A549 (cell line): ENCODE results near the gene TRDMT1. TPM values are rescaled to one million over a fixed set of nuclear protein-coding genes. Genes with fewer than 3 reads are reported as not detected.
A peak's percentile ranks its signal among the peaks of the same experiment; 100 is the strongest.

ENCODE experiments used
- ATAC-seq, 2 experiments: fragments of 200-7000 bp in 1 of 2; fragments of >200 bp in 1 of 2; cut with Nextera tagmentation in 1 of 2; cut with Tn5 transposase in 1 of 2; 3 replicates each; pipeline versions ENCODE4 v1.8.0 to v1.9.1; 2018 to 2020; ENCODE audit warnings: mild to moderate bottlenecking in 1 of 2, moderate library complexity in 1 of 2
- CTCF ChIA-PET: fragments of 300-600 bp; sonication (Branson Sonifier 250); formaldehyde crosslinking; extraction: SDS; loops from one replicate; lab custom pipeline; 2021; ENCODE audit warnings: antibody characterized with exemption, inconsistent platforms; lab: Yijun Ruan, JAX
- POLR2A ChIA-PET: fragments of 350-600 bp; formaldehyde crosslinking; extraction: SDS; loops from one replicate; lab custom pipeline; 2021; ENCODE audit warnings: antibody characterized with exemption, inconsistent platforms; lab: Yijun Ruan, JAX
- DNase-seq, 2 experiments: peaks; one replicate each; pipeline versions ENCODE4 v3.0.0 to v3.0.0-alpha.2; 2011 to 2016; ENCODE audit warnings: low read depth in 1 of 2, low spot score in 1 of 2
- FAIRE-seq: peaks from 2 replicates; lab custom pipeline; 2011; peaks lifted over from hg19 to GRCh38; lab: Jason Lieb, UNC
- H3K27ac ChIP-seq, 2 experiments: fragments of >200 bp; sonication (Bioruptor Twin); formaldehyde crosslinking; 3 replicates each; pipeline ENCODE4 v1.5.1; 2016 to 2017
- H3K4me1 ChIP-seq: fragments of >200 bp; sonication (Bioruptor Twin); formaldehyde crosslinking; 3 replicates; pipeline ENCODE4 v1.6.1; 2016
- H3K4me2 ChIP-seq: fragments of >200 bp; sonication (Bioruptor Twin); formaldehyde crosslinking; 3 replicates; pipeline ENCODE4 v1.6.1; 2016
- H3K4me3 ChIP-seq: fragments of >200 bp; sonication (Bioruptor Twin); formaldehyde crosslinking; 3 replicates; pipeline ENCODE4 v1.5.1; 2016
- H3K9me3 ChIP-seq: fragments of >200 bp; sonication (Bioruptor Twin); formaldehyde crosslinking; 3 replicates; pipeline ENCODE4 v1.6.1; 2016
- CBX8 ChIP-seq: fragments of 200-600 bp; sonication (generic); IDR thresholded peaks from 2 replicates; pipeline ENCODE4 v1.6.1; 2016
- EHF ChIP-seq: fragments of 250-450 bp; sonication (Bioruptor Pico); IDR thresholded peaks from 2 replicates; pipeline ENCODE4 v1.5.0; 2020; ENCODE audit warnings: mild to moderate bottlenecking
- EHMT2 ChIP-seq: fragments of 200-600 bp; sonication (generic); IDR thresholded peaks from 2 replicates; pipeline ENCODE4 v1.6.1; 2016; ENCODE audit warnings: antibody characterized with exemption, low read depth, mild to moderate bottlenecking, moderate library complexity
- FOSL2 ChIP-seq, 2 experiments: fragments of 450-650 bp in 1 of 2; fragments of >200 bp in 1 of 2; sonication (Bioruptor Twin) in 1 of 2; formaldehyde crosslinking; IDR thresholded peaks; 2 replicates each; pipeline versions ENCODE4 v1.5.0 to v1.6.1; 2016 to 2020; ENCODE audit warnings: mild to moderate bottlenecking in 1 of 2, moderate library complexity in 1 of 2
- HOXA7 ChIP-seq: fragments of 250-450 bp; sonication (Bioruptor Pico); IDR thresholded peaks from 2 replicates; pipeline ENCODE4 v1.5.0; 2020; ENCODE audit warnings: mild to moderate bottlenecking, moderate library complexity
- KDM1A ChIP-seq: fragments of 200-600 bp; sonication (generic); IDR thresholded peaks from 2 replicates; pipeline ENCODE4 v1.6.1; 2016; ENCODE audit warnings: low read depth, mild to moderate bottlenecking
- KDM5A ChIP-seq: fragments of 200-600 bp; sonication (generic); IDR thresholded peaks from 2 replicates; pipeline ENCODE4 v1.6.1; 2016; ENCODE audit warnings: antibody characterized with exemption, mild to moderate bottlenecking
- POLR2A ChIP-seq: IDR thresholded peaks from 2 replicates; pipeline ENCODE4 v1.6.1; 2012; ENCODE audit warnings: mild to moderate bottlenecking, low read length
- POLR2AphosphoS2 ChIP-seq: conservative IDR thresholded peaks from 2 replicates; pipeline ENCODE4 v1.6.1; 2012; ENCODE audit warnings: low read length, improper control_type of control experiment, inconsistent platforms
- RNF2 ChIP-seq: fragments of 200-600 bp; sonication (generic); IDR thresholded peaks from 2 replicates; pipeline ENCODE4 v1.6.1; 2016; ENCODE audit warnings: low read depth, mild to moderate bottlenecking, antibody characterized with exemption, moderate library complexity, borderline replicate concordance
- ZC3H11A ChIP-seq: fragments of 450-650 bp; IDR thresholded peaks from 2 replicates; pipeline ENCODE4 v1.6.1; 2014; ENCODE audit warnings: antibody characterized with exemption, mild to moderate bottlenecking
- ZFP36 ChIP-seq: fragments of 450-650 bp; IDR thresholded peaks from 2 replicates; pipeline ENCODE4 v1.6.1; 2014; ENCODE audit warnings: borderline replicate concordance; ENCODE audit not compliant: partially characterized antibody
- ZNF302 ChIP-seq: fragments of 250-450 bp; sonication (Bioruptor Pico); IDR thresholded peaks from 2 replicates; pipeline ENCODE4 v1.9.0; 2021; ENCODE audit warnings: inconsistent platforms, mild to moderate bottlenecking, moderate library complexity
- WGBS: methylation state at CpG from one replicate; pipeline ENCODE4 v1.1.6; 2017; ENCODE audit errors: missing lambda C conversion rate; 5-methylcytosine and 5-hydroxymethylcytosine counted together
- polyA plus RNA-seq, 4 experiments: library from polyadenylated mRNA; depleted of rRNA in 3 of 4; stranded (reverse); fragments of >200 nt; fragmentation: RNase III in 1 of 4; extraction: RNeasy Plus Mini Kit Qiagen cat#74134 plus additional on column Dnase treatment in 1 of 4; gene quantifications; 2 replicates in 3 of 4; 3 replicates in 1 of 4; pipeline ENCODE4 v1.2.3, GENCODE V29; 2011 to 2017
- TF ChIP-seq, protein P1 (sequence below): fragments of 150-350 bp; IDR thresholded peaks from 2 replicates; pipeline ENCODE4 v1.6.1; 2014; ENCODE audit warnings: low read depth, mild to moderate bottlenecking, low read length
- TF ChIP-seq, protein P2 (sequence below): fragments of 200-600 bp; sonication (generic); IDR thresholded peaks from 2 replicates; pipeline ENCODE4 v1.6.1; 2016; ENCODE audit warnings: antibody characterized with exemption, mild to moderate bottlenecking, moderate library complexity
- TF ChIP-seq, protein P3 (sequence below): fragments of 450-650 bp; IDR thresholded peaks from 2 replicates; pipeline ENCODE4 v1.6.1; 2014; ENCODE audit warnings: antibody characterized with exemption
- TF ChIP-seq, protein P4 (sequence below): fragments of 250-450 bp; sonication (Bioruptor Pico); IDR thresholded peaks from 2 replicates; pipeline ENCODE4 v1.5.0; 2021; ENCODE audit warnings: mild to moderate bottlenecking, moderate library complexity, borderline replicate concordance
- TF ChIP-seq, protein P5 (sequence below): fragments of >200 bp; sonication (Bioruptor Twin); formaldehyde crosslinking; IDR thresholded peaks from 3 replicates; pipeline ENCODE4 v1.5.1; 2016
- TF ChIP-seq, protein P6 (sequence below): fragments of >200 bp; sonication (Bioruptor Twin); formaldehyde crosslinking; IDR thresholded peaks from 3 replicates; pipeline ENCODE4 v1.6.1; 2016

TRDMT1 gene
- polyA plus RNA-seq, 2 of the 4 experiments (the other 2 are of a cell fraction), result 2.4 to 7.4 TPM

DNA sequence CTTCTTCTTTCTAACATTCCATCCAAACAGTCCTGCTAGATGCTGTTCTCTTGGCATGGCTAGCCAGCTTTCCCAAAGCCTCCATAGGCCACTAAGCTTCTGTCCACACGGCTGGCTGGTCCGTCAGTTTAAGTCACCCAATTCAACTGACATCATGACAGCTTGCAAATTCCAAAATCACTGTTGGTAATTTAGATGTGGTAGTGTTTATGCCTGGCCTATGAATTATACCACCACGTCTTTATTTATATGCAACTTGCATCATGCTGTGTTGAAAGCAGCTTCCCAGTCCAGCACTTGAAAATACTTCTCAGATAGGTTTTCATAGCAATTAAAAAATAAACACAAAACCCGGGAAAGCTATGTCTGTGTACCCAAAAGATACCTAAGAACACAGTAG lies 24.3 kb upstream of the TRDMT1 start (continued):
- TF ChIP-seq, protein P1, sequence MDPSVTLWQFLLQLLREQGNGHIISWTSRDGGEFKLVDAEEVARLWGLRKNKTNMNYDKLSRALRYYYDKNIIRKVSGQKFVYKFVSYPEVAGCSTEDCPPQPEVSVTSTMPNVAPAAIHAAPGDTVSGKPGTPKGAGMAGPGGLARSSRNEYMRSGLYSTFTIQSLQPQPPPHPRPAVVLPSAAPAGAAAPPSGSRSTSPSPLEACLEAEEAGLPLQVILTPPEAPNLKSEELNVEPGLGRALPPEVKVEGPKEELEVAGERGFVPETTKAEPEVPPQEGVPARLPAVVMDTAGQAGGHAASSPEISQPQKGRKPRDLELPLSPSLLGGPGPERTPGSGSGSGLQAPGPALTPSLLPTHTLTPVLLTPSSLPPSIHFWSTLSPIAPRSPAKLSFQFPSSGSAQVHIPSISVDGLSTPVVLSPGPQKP, result no peak
- TF ChIP-seq POLR2AphosphoS2 (no peak), EHMT2 (no peak), RNF2 (no peak), ZFP36 (no peak)

DNA sequence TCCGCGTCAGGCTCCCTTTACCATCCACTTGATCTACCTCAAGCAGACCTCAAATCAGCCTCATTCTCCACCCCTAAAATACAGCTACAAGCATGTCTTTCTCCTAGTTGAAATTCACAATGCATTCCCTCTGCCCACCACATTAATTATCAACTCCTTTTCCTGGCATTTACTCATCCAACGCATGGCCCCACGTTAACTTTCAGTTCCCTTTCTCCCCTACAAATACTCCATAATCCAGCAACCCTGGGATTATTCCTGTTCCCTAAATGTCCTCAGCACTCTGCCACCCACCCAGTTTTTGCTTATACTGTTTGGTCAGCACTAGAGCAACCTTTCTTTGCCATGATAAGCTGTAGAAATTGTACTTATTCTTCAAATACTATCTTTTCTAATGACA lies 20.9 kb upstream of the TRDMT1 start:
- 85% methylated on average over 4 of the region's 4 CpGs for WGBS
- H3K4me3 ChIP-seq, result no peak overlapping the region
- H3K9me3 ChIP-seq, result no peaks in the 10 kb centered on the region
- FAIRE-seq, result no peak
- CTCF ChIA-PET, result interaction anchor here (1.2 to 1.6 kb wide), 3 partner anchors 12 to 202 kb away, joined by 3 read pairs; no protein-coding TSS in a partner anchor
- ATAC-seq, result no peak
- H3K4me2 ChIP-seq, result no peak overlapping the region
- H3K27ac ChIP-seq, result 0 out of 6 replicates have a peak overlapping the region, but pooled peaks of 1 of the 2 experiments have one; percentile 7
- no peak for DNase-seq
- peaks cover 19% of the 10 kb centered on the region for H3K4me1 ChIP-seq
- POLR2A ChIA-PET, result no interaction called here
- no peak for TF ChIP-seq KDM5A
- TF ChIP-seq, protein P2, sequence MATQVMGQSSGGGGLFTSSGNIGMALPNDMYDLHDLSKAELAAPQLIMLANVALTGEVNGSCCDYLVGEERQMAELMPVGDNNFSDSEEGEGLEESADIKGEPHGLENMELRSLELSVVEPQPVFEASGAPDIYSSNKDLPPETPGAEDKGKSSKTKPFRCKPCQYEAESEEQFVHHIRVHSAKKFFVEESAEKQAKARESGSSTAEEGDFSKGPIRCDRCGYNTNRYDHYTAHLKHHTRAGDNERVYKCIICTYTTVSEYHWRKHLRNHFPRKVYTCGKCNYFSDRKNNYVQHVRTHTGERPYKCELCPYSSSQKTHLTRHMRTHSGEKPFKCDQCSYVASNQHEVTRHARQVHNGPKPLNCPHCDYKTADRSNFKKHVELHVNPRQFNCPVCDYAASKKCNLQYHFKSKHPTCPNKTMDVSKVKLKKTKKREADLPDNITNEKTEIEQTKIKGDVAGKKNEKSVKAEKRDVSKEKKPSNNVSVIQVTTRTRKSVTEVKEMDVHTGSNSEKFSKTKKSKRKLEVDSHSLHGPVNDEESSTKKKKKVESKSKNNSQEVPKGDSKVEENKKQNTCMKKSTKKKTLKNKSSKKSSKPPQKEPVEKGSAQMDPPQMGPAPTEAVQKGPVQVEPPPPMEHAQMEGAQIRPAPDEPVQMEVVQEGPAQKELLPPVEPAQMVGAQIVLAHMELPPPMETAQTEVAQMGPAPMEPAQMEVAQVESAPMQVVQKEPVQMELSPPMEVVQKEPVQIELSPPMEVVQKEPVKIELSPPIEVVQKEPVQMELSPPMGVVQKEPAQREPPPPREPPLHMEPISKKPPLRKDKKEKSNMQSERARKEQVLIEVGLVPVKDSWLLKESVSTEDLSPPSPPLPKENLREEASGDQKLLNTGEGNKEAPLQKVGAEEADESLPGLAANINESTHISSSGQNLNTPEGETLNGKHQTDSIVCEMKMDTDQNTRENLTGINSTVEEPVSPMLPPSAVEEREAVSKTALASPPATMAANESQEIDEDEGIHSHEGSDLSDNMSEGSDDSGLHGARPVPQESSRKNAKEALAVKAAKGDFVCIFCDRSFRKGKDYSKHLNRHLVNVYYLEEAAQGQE, result no peak
- TF ChIP-seq, protein P3, sequence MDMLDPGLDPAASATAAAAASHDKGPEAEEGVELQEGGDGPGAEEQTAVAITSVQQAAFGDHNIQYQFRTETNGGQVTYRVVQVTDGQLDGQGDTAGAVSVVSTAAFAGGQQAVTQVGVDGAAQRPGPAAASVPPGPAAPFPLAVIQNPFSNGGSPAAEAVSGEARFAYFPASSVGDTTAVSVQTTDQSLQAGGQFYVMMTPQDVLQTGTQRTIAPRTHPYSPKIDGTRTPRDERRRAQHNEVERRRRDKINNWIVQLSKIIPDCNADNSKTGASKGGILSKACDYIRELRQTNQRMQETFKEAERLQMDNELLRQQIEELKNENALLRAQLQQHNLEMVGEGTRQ, result no peak

DNA sequence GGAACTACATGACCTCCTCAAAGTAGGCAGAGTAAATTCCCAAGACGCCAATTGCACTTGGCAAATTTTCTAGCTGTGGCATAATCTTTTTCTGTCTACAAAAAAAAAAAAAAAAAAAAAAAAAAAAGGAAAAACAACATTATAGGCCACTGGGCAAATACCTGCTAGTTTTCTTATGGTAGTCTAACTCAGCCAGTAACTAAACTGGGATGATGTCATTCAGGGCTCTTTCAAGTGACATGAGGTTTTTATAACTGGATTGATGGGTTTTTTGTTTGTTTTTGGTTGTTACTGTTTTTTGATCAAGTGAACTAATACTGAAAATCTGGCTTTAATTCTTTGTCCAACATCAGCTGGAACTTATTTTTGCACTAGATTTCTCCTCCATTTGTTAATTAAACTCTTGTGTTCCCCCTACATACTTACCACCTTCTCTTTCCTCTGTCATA lies 19.2 kb upstream of the TRDMT1 start:
- ATAC-seq (no peak), DNase-seq (no peak), FAIRE-seq (no peak)
- H3K27ac ChIP-seq, result no peak overlapping the region
- H3K4me3 ChIP-seq, result no peak overlapping the region
- ChIA-PET POLR2A (interaction anchor here (0.6 to 0.7 kb wide), 3 partner anchors 9 to 368 kb away, joined by 3 to 4 read pairs (median 3); no protein-coding TSS in a partner anchor), CTCF (interaction anchor here (1.3 to 1.9 kb wide), 3 partner anchors 9 to 20 kb away, joined by 4 to 9 read pairs (median 4); partner anchors contain the start of gene TRDMT1)
- H3K4me1 ChIP-seq, result peaks cover 24% of the 10 kb centered on the region
- H3K9me3 ChIP-seq, result no peaks in the 10 kb centered on the region
- TF ChIP-seq EHF (no peak), KDM1A (no peak), FOSL2 (IDR thresholded peaks at IDR 0.05) (no peak), FOSL2 (CRISPR knock-in tag; IDR thresholded peaks at IDR 0.05) (no peak), ZFP36 (no peak), CBX8 (no peak), POLR2A (no peak), EHMT2 (no peak), ZC3H11A (no peak), ZNF302 (CRISPR knock-in tag) (no peak), RNF2 (no peak), HOXA7 (CRISPR knock-in tag) (no peak)
- TF ChIP-seq, protein P4, sequence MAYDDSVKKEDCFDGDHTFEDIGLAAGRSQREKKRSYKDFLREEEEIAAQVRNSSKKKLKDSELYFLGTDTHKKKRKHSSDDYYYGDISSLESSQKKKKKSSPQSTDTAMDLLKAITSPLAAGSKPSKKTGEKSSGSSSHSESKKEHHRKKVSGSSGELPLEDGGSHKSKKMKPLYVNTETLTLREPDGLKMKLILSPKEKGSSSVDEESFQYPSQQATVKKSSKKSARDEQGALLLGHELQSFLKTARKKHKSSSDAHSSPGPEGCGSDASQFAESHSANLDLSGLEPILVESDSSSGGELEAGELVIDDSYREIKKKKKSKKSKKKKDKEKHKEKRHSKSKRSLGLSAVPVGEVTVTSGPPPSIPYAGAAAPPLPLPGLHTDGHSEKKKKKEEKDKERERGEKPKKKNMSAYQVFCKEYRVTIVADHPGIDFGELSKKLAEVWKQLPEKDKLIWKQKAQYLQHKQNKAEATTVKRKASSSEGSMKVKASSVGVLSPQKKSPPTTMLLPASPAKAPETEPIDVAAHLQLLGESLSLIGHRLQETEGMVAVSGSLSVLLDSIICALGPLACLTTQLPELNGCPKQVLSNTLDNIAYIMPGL (CRISPR knock-in tag), result no peak
- TF ChIP-seq, protein P5, sequence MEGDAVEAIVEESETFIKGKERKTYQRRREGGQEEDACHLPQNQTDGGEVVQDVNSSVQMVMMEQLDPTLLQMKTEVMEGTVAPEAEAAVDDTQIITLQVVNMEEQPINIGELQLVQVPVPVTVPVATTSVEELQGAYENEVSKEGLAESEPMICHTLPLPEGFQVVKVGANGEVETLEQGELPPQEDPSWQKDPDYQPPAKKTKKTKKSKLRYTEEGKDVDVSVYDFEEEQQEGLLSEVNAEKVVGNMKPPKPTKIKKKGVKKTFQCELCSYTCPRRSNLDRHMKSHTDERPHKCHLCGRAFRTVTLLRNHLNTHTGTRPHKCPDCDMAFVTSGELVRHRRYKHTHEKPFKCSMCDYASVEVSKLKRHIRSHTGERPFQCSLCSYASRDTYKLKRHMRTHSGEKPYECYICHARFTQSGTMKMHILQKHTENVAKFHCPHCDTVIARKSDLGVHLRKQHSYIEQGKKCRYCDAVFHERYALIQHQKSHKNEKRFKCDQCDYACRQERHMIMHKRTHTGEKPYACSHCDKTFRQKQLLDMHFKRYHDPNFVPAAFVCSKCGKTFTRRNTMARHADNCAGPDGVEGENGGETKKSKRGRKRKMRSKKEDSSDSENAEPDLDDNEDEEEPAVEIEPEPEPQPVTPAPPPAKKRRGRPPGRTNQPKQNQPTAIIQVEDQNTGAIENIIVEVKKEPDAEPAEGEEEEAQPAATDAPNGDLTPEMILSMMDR, result no peak
- TF ChIP-seq, protein P3, result no peak
- TF ChIP-seq, protein P6, sequence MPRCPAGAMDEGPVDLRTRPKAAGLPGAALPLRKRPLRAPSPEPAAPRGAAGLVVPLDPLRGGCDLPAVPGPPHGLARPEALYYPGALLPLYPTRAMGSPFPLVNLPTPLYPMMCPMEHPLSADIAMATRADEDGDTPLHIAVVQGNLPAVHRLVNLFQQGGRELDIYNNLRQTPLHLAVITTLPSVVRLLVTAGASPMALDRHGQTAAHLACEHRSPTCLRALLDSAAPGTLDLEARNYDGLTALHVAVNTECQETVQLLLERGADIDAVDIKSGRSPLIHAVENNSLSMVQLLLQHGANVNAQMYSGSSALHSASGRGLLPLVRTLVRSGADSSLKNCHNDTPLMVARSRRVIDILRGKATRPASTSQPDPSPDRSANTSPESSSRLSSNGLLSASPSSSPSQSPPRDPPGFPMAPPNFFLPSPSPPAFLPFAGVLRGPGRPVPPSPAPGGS, result no peak
- peak overlapping the region; percentile 11; the same call in 1 of the 3 replicates for H3K4me2 ChIP-seq
- 50% methylated on average over 1 of the region's 1 CpG for WGBS
